HG03139 (cell line): ENCODE measurements around the gene SMIM41.
"Not testable (repeated sequence)": the region's sequence is repeated elsewhere in the genome, so short reads cannot be mapped to it uniquely, and the experiment has no call there.

ENCODE experiments used
- ATAC-seq: cut with Tn5 transposase; IDR thresholded peaks from one replicate; pipeline ENCODE4 v1.9.1; 2021; ENCODE audit not compliant: unreplicated experiment

The SMIM41 gene

GRCh38 chr12:52084491-52085231 lies 5.2 kb downstream of the SMIM41 start:
- ATAC-seq = no peak

DNA sequence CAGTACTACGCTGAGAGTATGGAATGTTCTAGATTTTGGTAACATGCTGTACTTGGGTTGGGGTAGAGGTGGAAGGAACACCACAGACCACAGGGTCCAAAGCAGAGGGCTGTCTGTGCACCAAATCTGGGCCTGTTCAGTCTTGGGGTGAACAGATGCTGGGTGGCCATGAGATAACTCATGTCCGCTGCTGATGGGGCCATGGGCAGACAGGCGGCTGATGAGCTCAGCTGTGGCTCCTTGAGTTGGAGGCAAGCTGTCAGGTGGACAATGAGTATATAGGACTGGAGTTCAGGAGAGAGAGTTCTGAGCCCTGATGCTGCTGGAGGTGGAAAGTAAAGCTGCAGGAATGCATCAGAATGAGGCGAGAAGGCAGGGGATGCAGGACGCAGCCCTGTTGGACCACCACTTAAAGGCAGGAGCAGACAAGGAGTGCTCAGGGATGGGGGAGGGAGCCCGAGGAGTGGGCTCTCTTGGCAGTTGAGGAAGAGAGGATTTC lies 6.2 kb downstream of the SMIM41 start:
- ATAC-seq = no peak

DNA sequence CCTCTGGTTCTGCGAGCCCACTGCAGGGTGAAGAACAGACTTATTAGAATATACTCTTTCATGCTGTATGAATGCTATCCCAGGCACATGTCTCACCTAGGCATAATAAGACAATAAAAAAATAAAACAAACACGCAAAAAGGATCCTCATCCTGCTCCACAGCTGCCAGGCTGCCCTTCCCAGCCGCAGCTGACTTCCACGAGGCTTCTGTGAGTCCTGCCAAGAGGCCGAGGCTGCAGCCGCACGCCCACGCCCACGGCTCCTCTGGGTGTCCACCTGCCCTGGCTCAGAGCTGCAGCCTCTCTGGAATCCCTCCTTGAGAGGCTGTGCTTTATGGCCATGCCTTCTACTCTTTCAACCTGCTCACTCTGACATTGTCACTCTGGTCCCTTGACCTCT lies 6.9 kb downstream of the SMIM41 start:
- no peak for ATAC-seq

DNA sequence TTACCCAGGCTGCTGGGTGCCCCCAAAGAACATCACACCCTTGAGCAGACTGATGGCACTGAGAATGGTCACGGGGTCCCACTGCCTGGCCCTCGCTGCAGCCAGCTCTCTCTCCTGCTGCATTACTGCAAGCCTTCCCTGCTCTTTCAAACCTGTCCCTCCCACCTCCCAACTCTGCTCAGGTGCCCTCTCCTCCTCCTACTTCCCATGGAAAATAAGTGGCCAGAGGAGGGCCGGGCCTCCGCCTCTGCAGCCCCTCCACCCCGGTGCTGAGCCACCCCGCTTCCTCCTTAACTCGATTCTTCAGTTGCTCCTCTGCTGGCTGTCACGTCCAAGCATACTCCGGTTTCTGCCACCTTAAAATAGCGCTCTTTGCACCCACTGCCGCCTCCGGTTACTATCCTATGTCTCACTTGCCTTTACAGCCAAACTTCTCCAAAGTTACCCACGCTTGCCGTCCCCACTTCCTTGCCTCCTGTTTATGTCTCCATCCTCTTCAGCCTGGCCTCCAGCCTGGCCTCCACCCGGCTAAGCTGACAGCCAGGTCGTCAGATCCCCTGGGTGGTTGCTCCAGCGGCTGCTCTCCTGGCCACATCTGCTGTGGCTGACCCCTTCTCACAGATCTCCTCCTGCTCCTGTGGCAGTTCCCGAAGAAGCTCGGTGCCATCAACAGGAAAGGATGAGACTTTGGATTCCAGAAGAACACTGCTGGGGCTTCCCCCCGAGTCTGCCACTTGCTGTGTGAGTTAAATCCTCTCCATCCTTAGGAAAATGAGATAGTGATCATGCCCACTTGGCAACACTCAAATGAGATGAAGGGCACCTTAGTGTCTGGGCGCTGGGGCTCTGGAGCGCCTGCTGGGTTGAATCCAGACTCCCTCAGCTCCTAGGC lies 7.7 kb downstream of the SMIM41 start:
- no peak for ATAC-seq

DNA sequence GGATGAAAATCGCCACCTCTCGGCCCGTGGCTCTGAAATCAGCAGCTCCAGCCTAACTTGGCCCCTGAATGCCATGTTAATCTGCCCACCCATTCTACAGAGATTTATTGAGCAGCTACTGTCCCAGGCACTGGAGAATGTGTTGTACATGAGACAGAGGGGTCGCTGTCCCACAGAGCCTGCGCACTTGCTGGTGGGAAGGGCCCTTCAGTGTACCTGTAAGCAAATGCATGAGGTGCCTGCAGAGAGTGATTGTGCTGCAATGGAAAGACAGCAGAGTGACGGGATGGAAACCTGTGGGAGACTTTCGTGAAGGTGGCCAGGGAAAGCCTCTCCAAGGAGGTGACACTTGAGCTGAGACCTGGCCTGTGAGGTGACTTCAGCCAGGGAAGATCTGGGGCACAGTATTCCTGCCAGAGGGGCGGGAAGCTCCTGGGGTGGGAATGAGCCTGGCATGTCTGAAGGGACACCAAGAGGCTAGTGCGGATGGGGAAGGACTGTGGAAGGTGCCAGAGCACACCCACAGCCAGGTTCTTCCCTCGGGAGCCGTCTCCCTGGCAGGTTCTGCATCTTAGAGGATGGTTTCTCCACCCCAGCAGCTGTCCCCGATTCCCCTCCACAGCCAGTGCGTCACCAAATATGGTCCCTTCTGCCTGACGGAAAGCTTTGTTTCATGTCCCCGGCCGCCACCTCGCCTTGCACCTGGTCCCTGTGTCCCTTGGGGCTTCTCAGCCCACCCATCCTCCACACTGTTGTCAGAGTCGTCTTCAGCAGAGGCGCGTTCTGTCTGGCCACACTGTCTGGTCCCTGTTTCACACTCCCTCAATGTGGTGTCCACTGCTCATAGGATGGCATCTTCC lies 8.7 kb downstream of the SMIM41 start:
- peak; percentile 53 for ATAC-seq

- ATAC-seq = no peak
Observed at GRCh38 chr12:52089491-52089890, 10.0 kb downstream of the SMIM41 start.

- ATAC-seq = no peak
Observed at GRCh38 chr12:52090291-52090690, 10.8 kb downstream of the SMIM41 start.

DNA sequence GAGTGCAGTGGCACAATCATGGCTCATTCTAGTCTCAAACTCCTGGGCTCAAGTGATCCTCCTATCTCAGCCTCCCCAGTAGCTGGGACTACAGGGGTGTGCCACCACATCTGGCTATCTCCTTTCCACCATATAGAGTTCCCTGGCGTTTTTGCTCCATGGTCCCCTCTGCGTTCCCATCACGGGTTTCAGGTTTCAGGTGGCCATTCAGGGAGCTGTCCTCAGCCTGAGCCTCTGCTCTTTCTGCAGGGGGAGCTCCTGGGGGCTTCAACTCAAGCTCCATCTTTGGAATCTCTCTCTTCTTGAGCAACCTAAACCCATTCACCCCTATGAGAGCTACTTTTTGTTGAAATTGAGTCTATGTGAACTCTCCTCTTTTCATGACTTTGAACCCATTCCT lies 11.6 kb downstream of the SMIM41 start:
- ATAC-seq = no peak

GRCh38 chr12:52091869-52092268 lies 12.4 kb downstream of the SMIM41 start:
- no peak for ATAC-seq

GRCh38 chr12:52093346-52093745 lies 13.8 kb downstream of the SMIM41 start:
- ATAC-seq = no peak

GRCh38 chr12:52096332-52097044 lies 17.0 kb downstream of the SMIM41 start:
- no peak for ATAC-seq

GRCh38 chr12:52097045-52097666 lies 17.7 kb downstream of the SMIM41 start:
- ATAC-seq = no peak

DNA sequence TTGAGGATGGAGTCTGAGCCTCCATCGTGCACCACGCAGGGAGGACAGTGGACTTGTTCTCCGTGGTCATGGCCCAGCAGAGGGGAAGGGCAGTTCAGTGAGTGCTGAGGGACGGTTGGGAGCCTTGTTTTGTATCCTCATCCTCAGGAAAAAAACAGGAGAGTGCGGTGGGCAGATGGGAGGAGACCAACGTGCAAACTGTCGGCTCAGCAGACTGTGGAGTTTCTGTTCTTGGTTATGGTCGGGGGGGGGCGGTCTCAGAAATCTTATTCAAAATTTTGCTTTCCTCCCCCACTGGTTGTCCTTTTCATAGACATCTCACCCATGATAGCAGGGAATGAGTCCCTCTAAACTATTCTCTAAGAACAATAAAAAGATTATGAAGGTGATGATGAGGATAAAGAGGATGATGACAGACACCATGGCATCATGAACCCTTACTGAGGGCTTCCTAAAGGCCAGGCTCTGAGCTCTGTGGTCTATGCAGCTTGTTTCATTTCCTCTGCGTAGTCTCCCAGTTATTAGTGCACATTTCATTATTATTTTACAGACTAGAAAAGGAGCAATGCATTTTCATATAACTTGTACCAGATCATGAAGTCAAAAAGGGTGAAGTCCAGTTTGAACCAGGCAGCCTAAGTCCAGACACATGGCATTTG lies 25.1 kb downstream of the SMIM41 start:
- not testable (repeated sequence) for ATAC-seq

GRCh38 chr12:52116222-52117125 lies 37.0 kb downstream of the SMIM41 start:
- not testable (repeated sequence) for ATAC-seq

- peak; percentile 17 for ATAC-seq
Observed at GRCh38 chr12:52117806-52118475, 38.4 kb downstream of the SMIM41 start.

GRCh38 chr12:52119398-52120254 lies 40.1 kb downstream of the SMIM41 start:
- ATAC-seq = no peak
